Suppressor macrophage treated with lipopolysaccharide for 4 hours (primary cell): ENCODE results near the gene SENP5.
A peak's percentile ranks its signal among the peaks of the same experiment; 100 is the strongest.

Experiments used
- DNase-seq: peaks from one replicate; pipeline ENCODE4 v3.0.0-alpha.2; 2020

SENP5 gene

DNA sequence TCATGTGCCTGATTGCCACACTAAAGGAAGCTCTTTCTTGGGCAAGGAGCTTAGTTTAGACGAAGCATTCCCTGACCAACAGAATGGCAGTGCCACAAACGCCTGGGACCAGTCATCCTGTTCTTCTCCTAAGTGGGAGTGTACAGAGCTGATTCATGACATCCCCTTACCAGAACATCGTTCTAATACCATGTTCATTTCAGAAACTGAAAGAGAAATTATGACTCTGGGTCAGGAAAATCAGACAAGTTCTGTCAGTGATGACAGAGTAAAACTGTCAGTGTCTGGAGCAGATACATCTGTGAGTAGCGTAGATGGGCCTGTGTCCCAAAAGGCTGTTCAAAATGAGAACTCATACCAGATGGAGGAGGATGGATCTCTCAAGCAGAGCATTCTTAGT, 18.4 kb downstream of the SENP5 start:
- DNase-seq: peak; percentile 74

DNA sequence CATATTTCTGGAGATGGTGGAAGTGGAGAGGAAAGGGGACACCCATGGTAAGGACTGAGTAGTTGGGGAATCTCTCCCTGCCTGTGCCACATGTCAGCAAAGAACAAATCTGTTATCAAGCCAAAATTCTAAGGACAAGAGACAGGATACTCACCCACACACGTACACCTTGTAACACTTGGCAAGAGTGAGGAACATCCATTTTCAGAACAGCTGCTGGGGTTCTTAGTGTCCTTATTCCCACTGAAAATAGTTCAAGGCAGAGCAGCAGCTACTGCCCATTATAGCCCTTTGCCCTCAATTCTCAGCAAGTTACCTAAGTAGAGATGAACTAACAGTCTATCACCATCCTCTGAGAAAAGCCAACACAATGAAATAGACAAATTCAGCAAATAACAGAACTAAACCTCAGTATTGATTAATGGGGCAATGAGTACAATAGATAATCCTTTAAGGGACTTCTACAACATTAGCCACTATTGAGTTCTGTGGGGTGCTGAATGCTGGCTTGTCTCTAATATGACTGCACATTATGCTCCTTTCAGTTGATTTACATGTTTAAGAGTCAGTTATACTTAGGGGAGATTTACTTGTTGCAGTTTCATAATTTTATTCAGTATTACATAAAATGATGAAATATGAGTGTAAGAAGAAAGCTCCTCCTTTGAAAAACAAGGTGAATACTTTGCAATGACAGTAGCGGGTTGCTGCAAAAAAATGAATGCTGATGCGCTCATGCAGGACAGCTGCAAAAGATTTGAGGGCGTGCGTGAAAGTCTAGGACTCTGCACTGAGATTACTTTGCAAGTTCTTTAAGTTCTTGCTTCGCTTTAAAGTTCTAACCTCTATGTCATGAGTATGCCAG, 22.4 kb downstream of the SENP5 start:
- no peak for DNase-seq

DNA sequence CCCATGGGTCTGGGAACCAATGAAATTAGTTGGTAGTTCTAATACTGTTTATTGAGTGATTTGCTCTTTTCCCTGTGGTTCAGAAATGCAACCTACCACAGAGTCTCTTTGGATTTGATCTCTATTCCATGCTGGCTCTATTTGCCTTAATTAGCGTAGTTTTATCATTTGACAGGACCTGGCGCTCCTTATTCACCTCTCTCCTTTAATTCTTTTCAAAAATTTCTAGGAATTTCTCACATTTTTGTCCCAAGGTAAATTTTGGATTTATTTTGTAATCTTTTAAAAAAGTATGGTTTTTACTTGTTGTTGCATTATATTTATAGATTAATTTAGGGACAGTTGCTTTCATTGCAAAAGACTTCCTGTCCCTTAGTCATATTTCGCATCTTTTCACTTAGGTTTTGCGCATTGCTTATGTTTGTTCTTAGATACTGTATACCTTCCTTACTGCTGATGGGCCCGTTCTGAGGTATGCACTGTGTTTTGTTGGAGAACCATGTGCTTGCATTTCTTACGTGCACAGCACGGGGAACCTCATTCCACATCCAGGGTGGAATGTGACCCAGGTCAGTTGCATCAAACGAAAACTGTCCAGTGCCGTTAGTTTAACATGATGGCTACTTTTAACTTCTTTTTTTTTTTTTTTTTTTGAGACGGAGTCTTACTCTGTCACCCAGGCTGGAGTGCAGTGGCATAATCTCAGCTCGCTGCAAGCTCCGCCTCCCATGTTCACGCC, 27.0 kb downstream of the SENP5 start:
- DNase-seq: no peak

DNA sequence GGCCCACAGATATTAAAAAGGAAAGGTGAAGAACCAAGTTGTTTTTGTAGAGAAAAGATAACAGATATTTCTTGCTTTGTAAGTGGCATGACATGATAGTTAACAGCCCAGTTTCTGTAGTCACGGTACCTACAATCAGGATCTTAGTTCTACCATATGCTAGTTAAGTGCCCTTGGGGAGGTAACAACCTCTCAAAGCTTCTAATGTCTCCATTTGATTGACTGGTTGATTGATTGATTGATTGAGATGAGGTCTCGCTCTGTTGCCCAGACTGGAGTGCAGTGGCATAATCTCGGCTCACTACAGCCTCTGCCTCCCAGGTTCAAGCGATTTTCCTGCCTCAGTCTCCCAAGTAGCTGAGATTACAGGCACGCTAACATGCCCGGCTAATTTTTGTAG, 28.5 kb downstream of the SENP5 start:
- DNase-seq: no peak

DNA sequence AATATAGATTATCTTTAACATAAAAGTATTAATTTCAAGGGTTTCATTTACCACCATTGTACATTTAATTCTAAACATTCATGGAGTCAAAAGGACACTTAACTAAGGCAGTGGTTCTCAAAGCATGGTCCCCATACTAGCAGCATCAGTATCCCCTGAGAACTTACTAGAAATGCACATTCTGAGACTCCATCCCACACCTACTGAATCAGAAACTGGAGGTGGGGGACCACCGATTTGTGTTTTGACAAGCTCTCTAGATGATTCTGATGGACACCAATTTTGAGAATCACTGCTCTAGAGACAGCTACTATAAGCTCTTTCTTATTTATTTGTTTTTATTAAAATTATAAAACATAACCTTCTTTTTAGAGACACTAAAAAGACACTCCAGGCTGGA, 34.0 kb downstream of the SENP5 start:
- DNase-seq: no peak

DNA sequence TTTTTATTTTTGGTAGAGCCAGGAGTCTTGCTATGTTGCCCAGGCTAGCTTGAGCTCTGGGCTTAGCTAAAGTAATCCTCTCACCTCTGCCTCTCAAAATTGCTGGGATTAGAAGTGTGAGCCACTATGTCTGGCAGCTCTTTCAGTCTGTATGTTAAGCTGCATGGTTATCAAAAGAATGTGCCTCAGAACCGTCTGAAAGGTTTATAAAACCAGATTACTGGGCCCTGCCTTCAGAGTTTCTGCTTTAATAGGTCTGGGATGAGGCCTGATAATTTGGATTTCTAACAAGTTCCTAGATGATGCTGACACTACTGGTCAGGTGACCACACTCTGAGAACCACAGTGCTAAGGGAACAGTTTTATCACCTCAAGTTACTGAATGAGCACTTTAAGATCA, 34.6 kb downstream of the SENP5 start:
- DNase-seq: no peak

DNA sequence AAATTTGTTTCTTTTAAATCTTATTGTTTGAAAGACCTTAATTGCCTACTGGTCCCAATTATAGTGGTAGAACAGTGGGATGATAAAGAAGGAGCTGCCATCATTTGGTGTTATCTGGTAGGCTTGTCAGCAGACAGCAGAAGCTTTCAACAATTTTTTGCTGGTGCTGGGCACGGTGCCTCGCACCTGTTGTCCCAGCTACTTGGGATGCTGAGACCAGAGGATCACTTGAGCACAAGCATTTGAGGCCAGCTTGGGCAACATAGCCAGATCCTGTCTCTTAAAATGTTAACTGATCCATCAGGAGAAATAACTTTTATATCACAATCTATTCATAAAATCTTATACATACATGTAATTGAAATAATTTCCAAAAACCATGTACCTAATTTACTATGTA, 36.0 kb downstream of the SENP5 start:
- DNase-seq: no peak

DNA sequence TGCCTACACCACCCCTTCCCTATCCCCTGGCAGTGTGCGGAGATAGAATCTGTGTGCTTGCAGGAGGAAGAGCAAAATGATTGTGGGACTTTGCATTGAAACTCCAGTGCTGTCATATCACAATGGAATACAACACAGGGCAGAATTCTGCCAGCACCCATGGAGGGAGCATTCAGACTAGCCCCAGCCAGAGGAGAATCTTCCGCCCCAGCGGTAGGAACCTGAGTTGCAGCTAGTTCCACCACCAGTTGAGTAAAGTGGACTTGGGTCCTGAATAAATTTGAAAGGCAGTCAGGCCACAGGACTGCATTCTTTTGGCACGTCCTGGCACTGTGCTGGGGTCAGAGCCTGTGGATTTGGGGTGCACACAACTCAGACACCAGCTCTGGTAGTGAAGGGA, 47.1 kb downstream of the SENP5 start:
- no peak for DNase-seq

DNA sequence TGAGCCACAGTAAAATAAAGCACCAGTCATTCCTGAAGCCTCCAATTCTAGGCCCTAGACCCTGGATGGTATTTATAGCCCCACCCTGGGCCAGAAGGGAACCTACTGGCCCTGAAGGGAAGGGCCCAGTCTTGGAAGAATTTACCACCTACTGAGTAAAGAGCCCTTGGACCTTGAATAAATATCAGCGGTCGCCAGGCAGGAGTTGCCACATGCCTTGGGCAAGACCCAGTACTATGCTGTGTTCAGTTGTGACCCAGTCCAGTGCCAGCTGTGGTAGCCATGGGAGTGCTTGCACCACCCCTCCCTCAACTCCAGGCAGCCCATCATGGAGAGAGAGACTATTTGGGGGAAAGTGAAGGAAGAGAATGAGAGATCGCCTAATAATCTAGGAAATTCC, 47.7 kb downstream of the SENP5 start:
- no peak for DNase-seq

DNA sequence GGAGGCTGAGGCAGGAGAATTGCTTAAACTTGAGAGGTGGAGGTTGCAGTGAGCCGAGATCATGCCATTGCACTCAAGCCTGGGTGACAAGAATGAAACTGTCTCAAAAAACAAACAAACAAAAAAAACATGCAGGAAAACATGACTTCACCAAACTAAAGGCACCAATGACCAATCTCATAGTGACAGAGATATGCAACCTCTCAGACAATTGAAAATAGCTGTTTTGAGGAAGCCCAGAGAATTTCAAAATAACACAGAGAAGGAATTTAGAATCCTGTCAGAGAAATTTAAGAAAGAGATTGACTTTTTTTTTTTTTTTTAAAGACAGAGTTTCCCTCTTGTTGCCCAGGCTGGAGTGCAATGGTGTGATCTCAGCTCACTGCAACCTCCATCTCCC, 48.5 kb downstream of the SENP5 start:
- peak; percentile 33 for DNase-seq

DNA sequence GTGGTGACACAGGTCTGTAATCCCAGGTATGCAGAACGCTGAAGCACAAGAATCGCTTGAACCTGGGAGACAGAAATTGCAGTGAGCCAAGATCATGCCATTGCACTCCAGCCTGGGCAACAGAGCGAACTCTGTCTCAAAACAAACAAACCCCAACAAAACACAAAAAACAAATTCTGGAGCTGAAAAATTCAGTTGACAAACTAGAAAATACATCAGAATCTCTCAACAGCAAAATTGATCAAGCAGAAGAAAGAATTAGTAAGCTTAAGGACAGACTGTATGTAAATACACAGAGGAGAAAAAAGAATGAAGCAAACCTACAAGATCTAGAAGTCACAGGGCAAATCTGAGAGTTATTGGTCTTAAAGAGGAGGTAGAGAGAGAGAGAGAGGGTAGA, 49.3 kb downstream of the SENP5 start:
- no peak for DNase-seq

DNA sequence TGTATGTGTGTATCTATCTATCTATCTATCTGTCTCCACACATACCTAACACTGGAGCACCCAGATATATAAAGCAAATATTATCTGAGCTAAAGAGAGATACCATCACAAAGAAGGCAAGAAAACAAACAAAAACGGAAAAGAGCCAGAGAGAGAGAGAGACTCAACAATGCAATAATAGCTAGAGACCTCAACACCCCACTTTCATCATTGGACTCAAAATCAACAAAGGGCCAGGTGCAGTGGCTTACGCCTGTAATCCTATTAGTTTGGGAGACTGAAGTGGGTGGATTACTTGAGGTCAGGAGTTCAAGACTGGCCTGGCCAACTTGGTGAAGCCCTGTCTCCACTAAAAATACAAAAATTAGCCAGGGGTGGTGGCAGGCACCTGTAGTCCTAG, 51.2 kb downstream of the SENP5 start:
- no peak for DNase-seq

DNA sequence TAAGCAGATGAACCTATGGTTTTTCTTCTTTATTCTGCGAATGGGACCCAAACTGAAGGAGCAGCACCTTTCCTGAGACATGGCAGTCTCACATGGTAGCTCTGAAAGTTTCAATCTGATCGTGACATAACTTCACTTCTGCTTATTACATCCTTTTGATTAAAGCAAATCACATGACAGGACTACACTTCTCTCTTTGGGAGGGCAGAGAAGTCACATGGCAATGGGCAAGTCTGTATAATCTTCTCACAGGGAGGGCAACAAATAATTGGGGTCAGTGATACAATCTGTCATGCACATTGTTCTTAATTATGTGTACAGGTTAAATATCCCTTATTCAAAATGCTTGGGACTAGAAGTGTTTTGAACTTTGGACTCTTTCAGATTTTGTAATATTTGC, 53.0 kb downstream of the SENP5 start:
- DNase-seq: peak; percentile 52

DNA sequence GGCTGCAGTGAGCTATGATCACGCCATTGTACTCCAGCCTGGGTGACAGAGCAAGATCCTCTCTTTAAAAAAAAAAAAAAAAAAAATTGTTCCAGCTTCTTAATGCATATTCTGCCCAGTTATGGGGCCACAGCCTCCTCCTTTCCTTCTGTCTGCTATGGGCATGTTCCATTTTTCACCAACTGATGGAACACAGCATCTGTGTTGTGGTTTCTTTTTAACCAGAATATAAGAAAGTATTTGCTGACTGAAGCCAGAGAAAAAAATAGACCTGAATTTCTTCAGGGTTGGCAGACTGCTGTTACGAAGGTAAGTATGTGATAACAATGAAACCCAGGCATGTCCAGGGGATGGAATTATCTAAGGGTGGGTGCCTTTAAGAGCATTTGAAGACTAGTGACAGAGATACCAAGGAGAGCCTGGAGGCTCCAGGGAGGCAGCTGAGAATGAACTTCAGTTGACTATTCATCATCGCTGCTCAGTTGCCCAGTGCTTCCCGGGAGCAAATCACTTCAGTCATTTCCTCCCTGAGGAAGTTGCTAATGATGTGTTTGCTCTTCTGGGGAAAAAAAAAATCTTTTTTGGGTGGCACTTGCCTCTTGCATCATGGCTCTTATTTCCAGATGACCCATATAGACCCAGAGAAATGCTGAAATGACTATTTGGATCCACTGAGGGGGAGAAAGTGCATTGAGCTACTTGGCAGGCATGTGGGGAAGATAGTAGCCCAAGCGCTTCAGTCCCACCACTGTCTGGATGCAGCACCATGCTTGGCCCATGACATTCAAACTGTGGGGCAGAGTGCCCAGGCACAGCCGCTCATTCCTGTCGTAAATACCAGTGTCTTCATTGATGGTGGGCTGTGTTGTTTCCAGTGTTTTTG, 60.1 kb downstream of the SENP5 start:
- DNase-seq: peak; percentile 49

DNA sequence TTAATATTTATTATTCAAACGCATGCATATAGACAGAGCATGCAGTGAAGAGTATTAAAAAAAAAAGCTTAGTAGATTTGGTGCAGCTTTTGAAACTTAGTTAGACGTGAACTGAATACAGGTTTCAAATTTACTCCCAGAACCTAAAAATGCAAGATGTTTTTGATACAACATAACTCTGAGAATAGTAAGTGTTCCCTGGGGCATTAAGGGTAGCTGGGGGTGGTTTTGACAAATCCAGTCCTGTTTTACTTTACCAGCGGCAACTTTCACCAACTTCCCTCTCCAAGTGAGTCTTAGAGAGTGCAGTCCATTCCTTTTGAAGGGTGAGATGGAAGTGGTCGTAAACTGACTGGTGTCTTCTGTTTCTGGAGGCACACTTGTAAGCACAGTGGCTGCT, 63.4 kb downstream of the SENP5 start:
- no peak for DNase-seq

DNA sequence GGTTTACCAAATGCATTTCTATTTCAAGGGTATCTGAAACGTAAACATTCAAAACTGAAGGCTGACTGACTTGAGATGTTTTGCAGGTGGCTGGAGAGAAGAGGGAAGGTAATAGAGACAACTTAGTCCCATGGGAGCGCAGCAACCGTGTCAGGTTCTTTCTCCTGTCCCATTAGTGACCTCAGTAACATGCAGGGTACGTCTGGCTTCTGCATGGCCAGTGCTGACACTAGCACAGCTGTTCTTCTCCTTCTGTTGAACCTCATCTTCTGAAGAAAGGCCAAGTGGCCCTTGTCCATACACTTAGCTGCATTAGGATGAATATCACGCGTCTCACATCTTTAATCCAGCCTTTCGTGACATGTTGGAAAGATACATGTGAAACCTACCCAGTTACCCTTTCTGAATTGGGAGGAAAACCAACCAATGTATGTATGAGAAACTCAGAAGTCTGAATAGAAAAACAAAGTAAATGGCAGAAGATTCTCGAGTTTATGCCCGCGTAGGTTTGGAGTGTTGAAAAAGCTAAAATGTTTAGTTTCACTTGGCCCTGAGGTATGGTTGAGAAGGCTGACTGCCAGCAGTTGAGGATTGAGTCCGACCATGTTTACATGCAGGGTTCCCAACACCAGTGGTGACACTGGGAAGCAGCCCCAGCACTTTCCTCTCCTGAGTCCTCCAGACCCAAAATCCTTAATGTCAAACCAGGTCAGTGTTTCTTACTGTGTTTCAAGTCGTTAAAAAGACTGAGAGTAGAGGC, 64.3 kb downstream of the SENP5 start:
- no peak for DNase-seq

DNA sequence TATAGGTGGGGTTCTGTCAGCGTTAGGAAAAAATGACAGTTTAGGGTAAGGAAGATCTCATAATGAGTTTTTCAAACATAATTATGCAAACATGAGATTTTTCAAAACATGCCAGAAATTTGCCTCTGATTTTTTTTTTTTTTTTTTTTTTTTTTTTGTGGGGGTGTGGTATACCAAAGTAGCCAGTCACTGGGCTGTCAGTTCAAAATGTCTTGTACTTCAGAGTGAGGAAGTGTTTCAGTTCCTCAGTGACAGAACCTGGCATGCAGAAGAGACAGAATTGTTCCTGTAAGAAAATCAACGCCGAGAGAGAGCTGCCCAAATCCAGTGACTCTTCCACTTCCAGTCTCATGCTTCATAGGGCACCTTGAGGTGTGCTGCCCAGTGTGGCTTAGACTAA, 64.9 kb downstream of the SENP5 start:
- DNase-seq: peak; percentile 16

DNA sequence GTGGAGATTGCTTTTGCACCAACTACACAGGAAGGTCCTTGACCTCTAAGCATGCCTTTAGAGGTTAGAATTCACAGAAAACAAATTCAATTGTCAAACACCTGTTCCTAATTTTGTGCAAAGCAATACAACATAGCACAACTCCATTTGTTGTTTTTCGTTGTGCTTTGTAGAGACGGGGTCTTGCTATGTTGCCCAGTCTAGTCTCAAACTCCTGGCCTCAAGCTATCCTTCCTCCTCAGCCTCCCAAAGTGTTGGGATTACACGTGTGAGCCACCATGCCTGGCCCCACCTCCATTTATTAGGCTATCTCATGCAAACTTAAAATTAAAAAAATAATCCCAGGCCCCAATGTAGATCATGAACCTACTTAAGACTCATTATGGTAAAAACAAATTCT, 68.6 kb downstream of the SENP5 start:
- no peak for DNase-seq

DNA sequence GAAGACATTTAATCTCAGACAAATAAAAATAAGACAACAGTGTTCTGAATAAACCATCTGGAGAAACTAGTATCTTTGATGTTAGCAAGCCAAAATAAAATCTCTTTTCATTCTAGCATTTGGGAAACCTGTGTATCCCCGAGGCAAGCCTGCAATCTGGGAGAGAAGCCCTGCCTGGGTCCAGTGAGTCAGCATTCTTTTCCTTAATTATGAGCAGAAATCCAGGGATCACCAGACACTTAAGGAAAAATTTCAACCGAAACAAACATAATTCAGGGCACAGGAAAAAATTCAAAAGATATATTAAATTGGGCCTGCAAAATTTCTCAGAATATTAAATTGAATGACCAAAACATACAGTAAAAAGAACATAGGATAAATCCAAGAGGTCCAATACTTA, 70.4 kb downstream of the SENP5 start:
- no peak for DNase-seq

DNA sequence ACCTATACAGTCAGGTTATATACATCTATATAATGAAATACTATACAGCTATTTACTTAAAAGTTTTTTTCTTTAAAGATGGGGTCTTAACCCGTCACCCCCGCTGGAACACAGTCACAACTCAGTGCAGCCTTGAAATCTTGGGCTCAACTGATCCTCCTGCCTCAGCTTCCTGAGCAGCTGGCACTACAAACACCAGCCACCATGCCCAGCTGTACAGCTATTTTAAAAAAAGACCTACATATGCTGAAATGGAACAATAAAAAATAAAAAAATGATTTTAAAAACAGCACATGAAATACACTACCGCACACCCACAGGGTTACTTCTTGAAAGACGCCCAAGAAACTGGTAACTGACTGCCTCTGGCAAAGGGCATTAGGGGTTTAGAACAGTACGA, 70.9 kb downstream of the SENP5 start:
- DNase-seq: no peak

DNA sequence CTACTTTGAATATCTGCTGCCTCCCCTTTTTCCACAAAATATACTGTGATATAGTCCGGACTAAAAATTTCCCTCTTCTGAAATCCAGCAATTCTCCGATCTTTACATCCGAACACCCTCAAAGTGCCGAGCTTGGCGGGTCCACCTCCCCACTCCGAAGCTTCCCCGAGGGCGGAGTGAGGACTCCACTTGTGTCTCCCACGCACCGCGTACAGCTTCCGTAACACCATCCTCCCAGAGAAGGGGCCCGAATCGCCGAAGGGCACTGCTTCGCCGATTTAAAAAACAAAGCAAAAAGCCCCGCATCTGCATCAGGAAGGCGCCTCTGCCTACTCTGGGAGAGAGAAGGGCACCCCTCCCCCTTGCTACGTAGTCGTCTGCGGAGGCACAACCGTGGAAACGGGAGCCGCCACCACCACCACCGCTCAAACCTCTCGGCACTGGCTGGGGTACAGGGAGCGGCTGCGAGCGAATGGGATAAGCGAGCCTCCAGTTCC, 74.1 kb downstream of the SENP5 start:
- DNase-seq: peak; percentile 70

DNA sequence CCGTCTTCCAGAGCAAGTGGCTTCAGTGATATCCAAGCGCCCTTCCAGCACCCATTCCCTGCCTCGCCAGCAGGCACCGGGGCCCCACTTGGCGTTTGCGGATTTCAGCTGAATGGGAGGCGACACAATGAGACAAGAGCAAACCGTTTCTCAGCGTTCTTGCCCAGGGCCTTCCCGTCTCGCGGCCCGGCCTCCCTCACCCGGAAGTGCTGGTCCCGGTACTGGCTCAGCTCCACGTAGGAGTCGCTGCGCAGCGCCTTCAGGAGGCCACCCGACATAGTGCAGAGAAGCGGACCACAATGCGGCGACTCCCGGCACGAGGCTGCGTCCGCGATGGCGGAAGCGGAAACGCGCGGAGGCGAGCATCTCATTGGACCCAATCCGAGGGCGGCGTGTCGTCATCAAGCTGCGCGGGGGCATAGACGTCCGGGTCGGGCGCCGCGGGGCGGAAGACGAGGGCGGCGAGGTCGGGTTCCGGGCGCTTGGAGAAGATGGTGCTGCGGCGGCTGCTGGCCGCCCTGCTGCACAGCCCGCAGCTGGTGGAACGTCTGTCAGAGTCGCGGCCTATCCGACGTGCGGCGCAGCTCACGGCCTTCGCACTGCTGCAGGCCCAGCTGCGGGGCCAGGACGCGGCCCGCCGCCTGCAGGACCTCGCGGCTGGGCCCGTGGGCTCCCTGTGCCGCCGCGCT, 74.7 kb downstream of the SENP5 start, which contains the start of gene NCBP2:
TSS of gene NCBP2 (minus strand) at position 303 of the 689 bp plus-strand sequence. CDS start at position 278, 25 bp downstream.
- peak; percentile 100 for DNase-seq
